ENCODE measurements around the gene STEAP4.
"Not testable (repeated sequence)": the region's sequence is repeated elsewhere in the genome, so short reads cannot be mapped to it uniquely, and the experiment has no call there.

The STEAP4 gene

DNA sequence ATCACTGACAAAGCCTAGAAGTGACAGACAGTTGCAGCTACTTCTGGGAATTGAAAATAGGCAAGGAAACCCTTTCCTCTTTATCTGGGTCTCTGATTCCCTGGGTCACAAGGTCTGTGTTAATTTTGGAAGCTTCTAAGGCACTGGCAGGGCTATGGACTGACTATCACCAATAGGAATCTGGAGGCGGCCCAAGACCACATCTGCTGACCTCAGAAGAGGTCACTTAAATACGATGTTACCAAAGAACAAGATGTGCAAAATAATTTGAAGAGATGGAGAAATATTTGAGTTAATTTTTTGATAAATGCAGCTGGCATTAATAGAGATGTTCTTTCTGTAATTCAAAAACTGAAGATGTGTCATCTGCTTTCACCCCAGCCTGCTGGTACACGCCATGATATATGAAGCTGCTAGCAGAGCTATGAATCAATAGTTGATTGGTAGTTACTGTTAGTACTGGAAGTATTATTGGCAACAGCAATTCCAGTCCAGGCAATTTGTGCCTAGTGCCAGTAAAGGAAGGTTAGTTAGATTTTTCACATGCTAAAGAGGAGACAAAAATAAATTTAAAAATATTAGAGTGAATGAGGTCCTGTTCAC is 5.5 kb upstream of the STEAP4 start:
- no peak for DNase-seq

DNA sequence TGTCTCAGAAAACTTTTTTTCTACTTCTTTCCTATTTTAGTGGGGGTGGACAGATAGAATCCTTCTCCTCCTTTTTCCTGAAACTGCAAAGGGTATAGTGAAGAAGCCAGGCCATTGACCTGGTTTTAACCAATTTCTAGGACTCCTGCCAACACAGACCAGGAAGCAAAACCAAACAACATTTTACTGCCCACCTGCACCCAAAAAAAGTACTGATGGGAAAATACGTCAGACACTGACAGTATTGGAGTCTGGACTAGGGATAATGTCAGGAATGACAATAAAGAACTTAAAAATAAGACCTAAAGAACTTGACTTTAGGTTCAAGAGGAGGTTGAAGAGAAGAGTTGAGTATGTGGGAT is 5.0 kb upstream of the STEAP4 start:
- no peak for DNase-seq

DNA sequence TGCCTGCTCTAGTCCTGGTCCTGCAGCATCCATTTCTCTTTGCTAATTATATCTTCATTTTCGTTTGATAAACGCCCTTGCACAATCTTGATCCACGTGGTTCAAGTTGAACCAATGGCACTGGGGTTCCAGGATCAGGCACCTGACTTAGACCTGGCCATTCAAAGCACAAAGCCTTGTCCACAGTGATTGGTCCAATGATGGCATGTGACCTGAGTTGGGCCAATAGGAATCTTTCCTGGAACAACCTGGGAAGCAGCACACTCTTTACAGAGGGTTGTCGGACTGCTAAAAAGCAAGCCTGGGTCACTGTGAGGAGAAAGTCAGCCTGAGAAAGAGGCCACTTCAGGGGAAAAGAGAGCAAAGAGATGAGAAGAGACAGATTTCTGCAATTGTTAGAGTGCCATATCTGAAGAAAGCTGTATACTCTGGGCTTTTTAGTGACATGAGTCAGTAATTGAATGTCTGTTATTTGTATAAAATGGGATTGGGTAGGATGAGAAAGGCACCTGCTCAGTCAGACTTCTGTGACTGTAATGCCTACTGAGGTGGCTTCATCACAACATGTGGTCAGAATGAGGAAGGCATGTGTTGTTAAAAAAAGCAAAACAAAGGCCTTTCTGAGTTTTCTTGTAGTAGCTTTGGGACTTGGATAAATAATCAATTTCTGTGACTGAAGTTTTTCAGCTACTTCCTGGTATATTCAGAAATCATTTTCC is 4.4 kb upstream of the STEAP4 start:
- DNase-seq: no peak

GRCh38 chr7:88309819-88310218 is 3.1 kb upstream of the STEAP4 start:
- DNase-seq: no peak

- no peak for DNase-seq
These were observed 1.1 kb upstream of the STEAP4 start for GRCh38 chr7:88307823-88308222.

DNA sequence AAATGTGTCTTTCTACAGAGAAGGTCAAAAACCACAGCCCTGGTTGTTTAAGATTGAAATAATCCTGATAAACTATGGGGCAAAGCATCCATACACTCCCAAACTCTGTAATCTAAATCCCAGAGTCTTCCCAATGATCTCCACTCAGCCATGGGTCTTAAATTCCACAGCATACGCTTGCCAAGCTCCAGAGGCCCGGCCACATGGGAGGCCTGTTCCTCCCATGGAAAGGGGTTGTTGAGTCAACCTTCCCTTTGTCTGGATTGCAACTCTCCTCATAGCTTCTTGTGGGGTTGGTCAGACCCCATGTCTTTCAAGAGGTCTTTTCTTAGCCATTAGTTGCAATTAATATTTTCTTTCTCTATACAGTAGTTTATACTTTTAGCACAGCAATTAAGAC is 718 bp upstream of the STEAP4 start:
- no peak for DNase-seq

- DNase-seq: no peak
These were observed 1.6 kb downstream of the STEAP4 start for GRCh38 chr7:88305044-88305443.

- DNase-seq: no peak
These were observed 4.2 kb downstream of the STEAP4 start for GRCh38 chr7:88302486-88302885.

DNA sequence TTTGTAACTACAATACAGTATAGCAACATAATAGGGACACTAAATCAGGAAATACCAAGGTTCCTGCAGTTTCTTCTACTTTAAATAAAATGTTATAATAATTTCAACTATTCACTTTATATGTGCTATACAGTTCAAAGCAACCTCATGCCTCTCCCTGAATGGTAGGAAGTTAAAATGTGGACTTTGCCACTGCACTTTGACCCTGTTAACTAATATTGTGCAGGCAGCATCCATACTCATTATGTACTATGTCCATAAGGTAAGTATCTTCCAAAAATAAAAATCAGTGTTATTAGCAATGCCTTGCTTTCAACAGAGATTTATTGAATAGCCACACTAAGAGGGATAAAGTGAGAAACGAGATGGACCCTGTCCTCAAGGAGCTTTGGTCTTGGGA is 4.8 kb downstream of the STEAP4 start:
- no peak for DNase-seq

DNA sequence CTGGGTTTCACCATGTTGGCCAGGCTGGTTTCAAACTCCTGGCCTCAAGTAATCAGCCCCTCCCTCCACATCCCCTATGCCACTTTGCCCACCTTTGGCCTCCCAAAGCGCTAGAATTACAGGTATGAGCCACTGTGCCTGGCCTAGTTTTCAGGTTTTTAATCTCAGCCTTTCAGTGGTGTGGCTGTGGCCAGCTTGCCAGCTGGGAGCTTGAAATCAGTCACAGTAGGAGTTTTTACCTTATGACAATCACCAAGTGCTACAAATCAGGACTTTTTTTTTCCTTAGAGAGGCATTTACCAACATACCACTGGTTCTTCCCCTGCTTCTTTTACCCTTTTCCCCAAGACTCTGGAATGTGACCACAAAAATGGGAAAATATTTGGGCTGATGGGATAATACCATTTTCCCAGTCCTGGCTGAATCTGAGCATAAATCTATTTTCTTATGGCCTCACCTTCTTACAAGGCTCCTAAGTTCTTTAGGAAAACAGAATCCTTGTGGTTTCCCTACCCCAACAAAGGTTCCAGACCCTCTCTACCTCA is 6.2 kb downstream of the STEAP4 start:
- no peak for DNase-seq

- DNase-seq: no peak
These were observed 7.6 kb downstream of the STEAP4 start for GRCh38 chr7:88299126-88299525.

DNA sequence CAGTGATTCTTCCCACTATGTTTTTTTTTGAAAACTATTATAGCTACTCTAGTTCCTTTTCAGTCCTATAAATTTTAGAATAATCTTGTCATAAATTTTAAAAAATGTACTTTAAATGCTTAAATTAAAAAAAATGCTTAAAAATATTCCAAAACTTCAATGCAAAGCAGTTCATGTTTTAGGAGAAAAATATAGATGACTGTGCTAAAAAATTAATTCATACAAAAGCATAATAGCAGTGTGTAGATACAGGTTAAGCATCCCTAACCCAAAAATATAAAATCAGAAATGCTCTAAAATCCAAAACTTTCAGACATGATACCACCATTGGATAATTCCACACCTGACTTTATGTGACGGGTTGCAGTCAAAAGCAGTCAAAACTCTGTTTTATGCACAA is 12.8 kb downstream of the STEAP4 start:
- no peak for DNase-seq

DNA sequence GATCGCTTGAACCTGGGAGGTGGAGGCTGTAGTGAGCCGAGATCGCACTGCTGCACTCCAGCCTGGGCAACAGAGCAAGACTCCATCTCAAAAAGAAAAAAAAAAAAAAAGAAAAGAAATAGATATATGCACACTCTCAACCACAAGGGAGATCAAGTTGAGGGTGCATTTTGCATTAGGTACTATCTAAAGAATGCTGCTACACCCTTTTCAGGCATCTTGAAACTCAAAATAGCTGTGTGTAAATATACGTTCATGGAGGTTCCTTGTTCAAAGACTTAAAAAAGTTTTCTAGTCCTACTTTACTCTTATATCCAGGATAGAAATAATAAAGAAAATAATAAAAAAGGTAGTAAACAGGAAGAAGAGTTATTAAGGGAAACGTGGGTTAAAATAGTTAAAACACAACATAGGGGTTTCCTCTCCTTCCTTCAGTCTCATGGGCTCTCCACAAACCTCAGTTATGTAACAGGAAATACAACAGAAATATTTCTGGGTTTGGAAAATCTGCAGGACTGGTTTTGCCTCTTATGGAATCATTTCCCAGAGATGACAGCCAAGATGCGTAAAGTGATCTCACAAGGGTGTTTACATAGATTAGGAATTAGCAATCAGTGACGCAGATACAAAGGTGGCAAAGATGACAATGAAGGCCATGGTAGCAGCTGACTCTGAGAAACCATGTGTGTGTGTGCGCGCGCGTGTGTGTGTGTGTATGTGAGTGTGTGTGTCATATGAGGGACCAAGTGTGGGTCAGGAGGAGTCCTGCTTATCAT is 15.1 kb downstream of the STEAP4 start:
- no peak for DNase-seq

GRCh38 chr7:88290491-88290890 is 16.2 kb downstream of the STEAP4 start:
- DNase-seq: no peak

DNA sequence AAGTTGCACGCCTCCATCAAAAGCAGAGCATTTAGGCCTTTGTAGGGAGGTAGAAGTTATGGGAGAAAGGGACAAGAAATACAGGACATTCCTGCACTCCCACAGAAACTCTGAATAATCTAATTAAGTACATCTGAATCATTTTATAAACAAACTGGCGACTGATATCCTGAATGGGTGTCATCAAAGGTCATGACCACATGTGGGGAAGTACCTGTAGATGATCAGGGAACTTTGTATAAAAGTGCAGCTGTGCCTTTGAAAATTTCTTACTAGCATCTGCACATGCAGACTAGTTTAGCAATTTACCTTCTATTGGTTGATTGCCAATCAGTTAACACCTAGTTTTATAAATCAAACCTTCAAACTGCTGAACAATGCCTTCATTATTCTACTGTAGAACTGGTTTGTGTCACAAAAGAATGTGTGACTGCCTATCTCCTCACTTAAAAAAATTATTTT is 17.1 kb downstream of the STEAP4 start:
- no peak for DNase-seq

DNA sequence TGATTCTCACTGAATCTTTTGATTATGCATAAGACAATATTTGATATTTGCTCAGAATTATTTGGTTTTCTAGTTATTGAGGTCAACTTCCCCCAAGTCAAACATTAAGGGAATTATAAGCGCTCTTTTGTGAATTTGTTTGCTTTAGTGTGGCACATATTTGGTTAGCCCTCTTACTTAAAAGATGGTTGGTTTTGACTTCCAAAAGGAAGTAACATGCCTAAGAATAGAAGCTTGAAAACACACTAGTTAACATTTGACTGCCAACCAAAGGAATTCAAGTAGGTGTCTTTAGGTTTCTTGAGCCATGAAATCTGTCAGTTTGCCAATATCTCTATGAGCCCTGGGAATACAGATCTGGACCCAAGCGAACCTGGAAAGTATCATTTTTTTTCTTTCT is 24.9 kb downstream of the STEAP4 start:
- DNase-seq: no peak

- DNase-seq: no peak
These were observed 25.9 kb downstream of the STEAP4 start for GRCh38 chr7:88280801-88281200.

DNA sequence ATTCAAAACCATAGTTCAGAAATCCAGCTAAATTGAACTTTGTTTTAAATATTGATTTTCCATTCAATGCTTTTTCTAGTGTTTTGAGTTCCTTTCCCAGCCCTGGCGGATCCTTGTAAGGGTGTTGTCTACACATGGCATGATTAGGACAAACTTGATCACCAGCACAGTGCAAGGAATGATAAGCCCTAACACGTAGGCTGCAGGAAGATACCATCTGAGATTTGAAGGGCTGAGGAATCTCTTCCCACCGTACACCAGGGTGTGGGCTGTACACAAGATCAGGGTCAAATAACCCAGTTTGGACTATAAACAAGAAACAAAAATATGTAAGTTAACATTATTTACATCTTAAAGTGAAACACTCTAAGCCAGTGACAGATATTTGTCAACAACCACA is 27.4 kb downstream of the STEAP4 start:
- DNase-seq: no peak

- DNase-seq: no peak
These were observed 27.8 kb downstream of the STEAP4 start for GRCh38 chr7:88278881-88279280.

DNA sequence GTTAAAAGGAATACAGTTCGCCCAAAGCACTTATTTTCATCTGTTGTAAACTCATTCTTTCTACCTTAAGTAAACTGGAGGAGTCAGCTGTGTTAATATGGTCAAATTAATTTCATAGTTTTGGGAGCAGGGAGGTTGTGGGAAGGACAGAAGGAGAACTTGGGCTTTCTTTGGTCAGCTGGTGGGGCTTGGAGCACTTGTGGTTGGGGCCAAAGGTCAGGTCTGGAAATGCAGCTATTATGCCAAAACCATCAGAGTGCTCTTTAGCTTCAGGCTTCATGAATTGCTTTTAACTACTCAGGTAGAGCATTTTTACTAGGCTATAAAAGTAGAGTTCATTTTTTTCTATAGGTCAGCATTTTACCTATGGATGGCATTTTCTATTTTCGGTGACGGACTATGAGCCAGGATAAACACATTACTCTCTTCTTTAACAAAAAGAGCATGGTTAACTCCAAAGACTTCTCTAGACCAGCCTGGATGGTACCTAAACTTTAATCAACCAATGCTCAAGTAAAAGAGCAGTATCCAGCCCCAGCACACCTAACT is 30.0 kb downstream of the STEAP4 start:
- DNase-seq: no peak

DNA sequence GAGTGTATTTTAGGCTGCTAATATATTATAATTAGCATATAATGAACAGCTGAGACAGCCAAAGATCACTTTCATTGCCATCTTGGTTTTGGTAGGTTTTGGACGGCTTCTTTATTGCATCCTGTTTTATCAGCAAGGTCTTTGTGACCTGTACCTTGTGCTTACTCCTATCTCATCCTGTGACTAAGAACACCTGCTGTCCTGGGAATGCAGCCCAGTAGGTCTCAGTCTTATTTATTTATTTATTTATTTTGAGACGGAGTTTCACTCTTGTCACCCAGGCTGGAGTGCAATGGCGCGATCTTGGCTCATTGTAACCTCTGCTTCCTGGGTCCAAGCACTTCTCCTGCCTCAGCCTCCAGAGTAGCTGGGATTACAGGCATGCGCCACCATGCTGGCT is 31.8 kb downstream of the STEAP4 start:
- not testable (repeated sequence) for DNase-seq

GRCh38 chr7:88269586-88269985 is 37.1 kb downstream of the STEAP4 start:
- DNase-seq: no peak

- no peak for DNase-seq
These were observed 37.8 kb downstream of the STEAP4 start for GRCh38 chr7:88268858-88269257.

DNA sequence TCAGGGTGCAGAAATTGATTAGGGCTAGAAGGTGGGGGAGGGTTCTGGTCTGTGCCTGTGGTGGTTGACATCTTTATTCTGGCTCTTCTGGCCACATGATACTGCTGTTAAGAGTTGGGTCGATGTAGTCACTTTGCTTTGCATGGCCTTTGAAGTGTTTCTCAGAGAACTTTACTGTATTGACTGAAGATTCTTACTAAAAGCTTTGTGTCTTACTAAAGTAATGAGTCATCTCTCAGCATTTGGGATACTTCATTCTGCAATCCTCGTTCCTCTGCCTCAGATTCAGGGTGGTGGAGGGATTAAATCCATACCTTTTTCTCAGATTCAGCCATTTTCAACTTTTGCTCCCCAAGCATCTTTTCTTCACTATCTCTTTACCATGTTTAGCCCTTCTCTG is 38.6 kb downstream of the STEAP4 start:
- DNase-seq: no peak

Measured in central memory CD4-positive, alpha-beta T cell (primary cell).